GM18870 (cell line): Measurements from ENCODE around the gene SLMAP.
"Not testable (repeated sequence)": the region's sequence is repeated elsewhere in the genome, so short reads cannot be mapped to it uniquely, and the experiment has no call there.

Experiments
- ATAC-seq: cut with Tn5 transposase; IDR thresholded peaks from one replicate; pipeline ENCODE4 v1.9.1; 2021; ENCODE audit warnings: moderate library complexity; ENCODE audit not compliant: unreplicated experiment

The SLMAP gene

DNA sequence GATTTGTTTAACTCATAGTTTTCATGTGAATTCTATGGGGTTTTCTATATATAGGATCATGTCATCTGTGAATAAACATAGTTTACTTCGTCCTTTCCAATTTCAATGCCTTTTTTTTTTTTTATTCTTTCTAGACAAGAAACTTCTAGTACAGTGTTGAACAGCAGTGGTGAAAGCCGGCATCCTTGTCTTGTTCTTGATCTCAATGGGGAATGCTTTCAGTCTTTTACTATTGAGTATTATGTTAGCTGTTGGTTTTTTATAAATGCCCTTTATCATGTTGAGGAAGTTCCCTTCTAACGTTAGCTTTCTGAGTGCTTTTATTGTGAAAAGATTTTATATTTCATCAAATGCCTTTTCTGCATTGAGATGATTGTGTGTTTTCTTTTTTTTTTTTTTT, 69.0 kb downstream of the SLMAP start:
- no peak for ATAC-seq

DNA sequence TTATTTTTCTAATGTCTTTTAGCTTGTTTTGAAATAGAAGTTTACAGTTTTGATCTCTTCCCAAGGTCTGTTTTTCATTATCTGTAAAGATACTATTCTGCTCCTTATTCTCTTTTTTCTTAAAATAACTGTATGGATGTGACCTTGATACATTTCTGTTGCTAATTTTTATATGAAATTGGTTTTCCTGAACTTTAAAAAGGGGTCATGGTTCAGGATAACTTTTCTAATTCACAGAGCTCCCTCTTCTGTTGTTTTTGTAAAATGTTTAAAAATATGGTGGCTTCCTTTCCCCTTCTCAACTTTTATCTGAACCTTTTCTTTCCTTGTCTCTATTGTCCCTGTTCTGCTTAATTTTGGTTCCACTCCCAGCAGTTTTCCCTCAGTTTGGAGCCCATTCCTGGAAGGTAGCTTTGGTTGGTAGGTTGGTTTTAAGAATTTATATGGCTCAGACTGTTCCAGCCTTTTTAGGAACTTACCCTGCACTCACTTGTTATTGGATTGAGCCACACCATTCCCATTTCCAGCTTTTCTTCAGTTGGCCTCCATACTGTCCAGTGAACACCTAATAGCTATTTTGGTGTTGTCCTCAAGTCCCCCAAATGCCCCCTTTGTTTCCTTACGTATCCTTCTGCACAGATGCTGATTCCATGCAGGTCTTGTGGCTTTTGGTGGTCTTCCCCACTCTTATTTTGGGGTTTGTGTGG, 70.3 kb downstream of the SLMAP start:
- no peak for ATAC-seq

DNA sequence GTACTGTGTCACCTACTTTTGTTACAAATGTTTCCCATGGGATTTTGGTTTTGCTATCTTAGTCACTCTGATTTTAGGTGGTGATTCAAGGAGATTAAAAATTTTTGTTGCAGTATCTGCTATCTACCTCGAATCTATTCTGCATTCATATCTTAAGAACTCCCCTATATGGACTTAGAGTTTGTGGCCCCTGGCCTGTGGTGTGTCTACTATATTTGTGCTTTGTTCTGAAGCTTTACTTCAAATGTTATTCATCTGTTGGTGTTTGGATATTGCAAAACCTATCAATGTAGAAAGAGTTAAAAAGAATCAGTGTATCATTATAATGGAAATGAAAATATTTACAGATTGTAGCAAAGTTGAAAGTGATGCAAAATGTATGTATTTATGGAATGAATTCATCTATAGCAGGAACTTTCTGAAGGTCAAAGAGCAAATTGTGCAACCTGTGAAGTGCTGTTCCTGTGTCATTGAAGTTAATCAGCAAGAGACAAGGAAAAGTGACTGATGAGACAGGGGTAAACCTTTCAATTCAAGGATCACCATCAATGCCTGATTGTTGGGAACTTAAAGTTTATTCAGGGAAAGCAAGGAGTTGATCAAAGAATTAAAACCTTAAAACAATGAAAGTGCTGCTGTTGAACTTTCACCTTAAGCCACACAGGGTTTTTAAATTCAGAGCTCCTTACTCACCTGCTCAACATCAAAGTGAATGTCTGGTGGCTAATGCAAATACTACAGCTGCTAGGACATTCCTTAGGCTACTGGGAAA, 71.0 kb downstream of the SLMAP start:
- ATAC-seq, result no peak

DNA sequence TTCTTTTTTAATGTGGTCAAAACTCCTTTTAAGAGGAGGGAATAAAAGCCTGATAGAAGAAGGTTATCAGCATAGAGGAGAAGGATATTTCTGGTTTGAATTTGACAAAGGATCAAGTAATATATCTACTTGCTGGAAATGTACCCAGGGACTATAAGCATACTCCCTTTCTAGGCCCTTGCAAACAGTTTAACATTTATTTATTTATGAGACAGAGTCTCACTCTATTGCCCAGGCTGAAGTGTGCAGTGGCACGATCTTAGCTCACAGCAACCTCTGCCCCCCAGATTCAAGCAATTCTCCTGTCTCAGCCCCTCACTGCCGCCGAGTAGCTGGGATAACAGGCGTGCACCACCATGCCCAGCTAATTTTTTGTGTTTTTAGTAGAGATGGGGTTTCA, 71.6 kb downstream of the SLMAP start:
- ATAC-seq, result no peak

DNA sequence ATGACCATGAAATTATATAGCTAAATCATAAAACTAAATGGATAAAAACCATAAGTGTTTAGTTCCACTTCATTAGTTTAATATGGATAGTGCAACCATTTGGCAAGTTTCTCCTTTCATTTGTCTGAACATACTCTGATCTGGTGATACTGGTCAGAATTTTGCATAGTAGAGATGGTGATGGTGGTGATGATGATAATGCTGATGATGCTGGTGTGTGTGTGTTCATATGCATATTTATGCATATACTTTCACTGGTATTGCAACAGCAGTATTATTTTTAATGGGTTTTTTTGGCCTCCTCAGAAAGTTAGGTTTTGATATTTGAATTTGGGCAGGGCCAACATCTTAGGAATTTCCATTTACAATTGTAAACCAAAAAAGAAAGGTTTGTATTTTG, 76.4 kb downstream of the SLMAP start:
- no peak for ATAC-seq

DNA sequence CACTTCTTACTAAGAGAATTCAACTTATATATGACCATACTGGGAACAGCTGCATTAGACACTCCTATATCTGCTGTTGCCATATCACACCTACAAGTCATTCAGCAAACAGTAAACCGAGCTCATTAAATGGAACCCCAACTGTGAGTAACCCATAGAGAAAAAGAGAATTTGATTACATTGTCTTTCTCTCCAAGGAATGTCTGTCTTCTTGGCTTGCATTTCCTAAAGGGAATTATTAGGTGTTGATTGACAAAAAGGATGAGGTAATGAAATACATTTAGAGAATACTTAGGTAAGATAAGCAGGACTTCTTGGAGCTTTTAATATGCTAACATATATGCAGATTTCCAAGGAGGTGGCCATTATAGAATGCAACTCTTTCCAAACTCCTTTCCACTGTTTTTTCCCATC, 76.8 kb downstream of the SLMAP start:
- ATAC-seq, result no peak

DNA sequence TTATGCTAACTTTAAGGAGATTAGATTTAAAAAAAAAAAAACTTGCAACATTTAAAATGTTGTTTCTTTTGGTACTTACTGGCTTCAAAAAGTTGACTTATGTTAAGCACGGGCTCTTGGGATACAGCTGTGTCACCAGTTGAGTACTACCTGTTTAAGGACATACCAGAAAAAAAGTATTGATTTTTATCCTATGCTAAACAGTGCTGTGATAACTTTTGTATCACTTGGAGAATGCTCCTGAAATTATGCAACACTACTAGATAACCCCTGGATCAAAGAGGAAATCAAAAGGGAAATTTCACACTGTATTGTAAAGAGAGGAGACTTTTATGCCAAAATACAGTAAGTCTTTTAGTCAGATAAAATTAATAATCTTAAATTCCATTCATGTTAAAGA, 77.7 kb downstream of the SLMAP start:
- no peak for ATAC-seq

DNA sequence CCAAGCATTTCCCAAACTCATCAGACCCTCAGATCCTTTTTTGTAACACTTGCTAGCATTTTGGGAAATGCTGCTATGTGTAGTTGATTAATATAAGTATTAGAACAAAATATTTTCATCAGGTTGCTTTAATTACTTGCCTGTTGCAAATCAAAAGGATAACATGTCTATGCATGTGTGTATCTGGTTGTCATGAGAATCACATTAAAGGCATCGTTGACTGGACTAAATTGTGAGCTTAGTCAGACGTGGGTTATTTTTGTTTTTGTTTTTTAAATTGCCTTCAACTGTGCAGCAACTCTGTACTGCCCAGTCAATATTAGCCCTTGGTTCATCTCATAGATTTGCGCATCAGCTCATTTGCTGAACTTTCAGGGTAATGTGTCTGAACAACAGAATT, 81.6 kb downstream of the SLMAP start:
- ATAC-seq, result no peak

DNA sequence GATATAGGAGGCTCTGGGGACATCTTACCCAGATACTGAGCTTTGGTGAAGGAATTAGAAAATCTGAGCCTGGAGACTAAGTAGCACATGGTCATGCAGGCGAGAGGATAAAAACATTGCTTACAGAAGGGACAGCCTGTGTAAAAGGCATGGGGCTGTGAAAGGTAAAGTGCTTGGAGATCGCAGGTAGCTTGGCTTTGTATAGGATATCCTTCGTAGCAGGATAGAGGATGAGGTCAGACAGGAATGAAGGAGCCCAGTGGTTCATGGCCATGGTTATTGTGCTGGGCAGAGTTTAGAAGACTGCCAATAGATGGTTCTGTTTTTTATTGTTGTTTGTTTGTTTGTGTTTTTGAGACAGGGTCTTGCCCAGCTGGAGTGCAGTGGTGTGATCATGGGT, 82.5 kb downstream of the SLMAP start:
- no peak for ATAC-seq

DNA sequence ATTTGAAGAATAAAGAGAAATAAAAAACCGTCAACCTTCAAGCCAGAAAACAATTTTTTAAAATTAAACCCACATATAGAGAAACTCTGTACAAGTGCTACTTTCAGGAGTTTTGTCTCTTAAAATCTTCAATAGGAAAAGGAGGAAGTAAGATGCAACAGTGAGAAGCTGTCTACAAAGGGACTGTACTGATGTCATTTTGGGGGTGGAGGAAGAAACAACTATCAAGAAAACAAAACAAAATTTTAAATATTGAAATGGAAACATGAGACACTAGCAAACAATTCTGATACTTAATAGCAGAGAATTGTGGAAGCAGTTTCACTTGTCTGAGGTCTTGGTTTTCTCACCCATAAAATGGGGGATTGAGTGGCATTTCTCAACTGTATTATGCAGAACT, 84.4 kb downstream of the SLMAP start:
- no peak for ATAC-seq

DNA sequence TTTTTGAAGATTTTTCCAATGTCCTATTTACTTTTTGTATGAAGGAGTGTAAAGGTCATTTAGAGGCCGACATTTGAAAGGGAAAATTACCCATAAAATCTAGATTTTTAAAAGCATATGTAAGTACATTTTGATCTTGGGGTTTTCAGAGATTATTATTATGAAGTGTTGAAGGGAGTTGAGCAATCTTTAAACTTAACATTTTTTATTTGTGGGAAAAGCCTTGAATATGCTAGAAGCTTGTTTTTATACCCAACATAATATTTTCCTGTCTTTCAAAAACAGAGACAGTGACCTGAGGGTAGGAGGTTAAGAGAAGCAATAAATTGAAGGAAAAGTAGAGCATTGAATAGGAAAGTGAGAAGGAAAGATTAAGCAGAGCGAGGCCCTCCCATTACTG, 85.7 kb downstream of the SLMAP start:
- no peak for ATAC-seq

DNA sequence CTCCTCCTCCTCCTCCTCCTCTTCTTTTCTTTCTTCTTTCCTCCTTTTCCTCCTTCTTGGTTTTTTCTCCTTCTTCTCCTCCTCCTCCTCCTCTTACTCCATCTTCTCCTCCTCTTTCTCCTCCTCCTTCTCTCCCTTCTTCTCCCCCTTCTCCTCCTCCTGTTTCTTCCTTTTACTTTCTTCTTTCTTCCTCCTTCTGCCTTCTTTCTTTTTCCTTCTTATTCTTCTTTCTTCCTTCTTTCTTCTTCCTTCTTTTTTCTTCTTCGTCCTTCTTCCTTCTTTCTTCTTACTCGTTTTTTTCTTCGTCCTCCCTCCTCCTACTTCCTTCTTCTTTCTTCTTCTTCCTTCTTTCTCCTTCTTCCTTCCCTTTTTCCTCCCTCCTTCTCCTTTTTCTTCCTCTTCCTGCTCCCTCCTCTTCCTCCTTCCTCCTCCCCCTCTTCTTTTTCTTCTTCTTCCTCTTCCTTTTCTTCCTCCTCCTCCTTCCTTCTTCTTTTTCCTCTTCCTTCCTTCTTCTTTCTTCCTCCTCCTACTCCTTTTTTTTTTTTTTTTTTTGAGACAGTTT, 92.1 kb downstream of the SLMAP start:
- no peak for ATAC-seq

DNA sequence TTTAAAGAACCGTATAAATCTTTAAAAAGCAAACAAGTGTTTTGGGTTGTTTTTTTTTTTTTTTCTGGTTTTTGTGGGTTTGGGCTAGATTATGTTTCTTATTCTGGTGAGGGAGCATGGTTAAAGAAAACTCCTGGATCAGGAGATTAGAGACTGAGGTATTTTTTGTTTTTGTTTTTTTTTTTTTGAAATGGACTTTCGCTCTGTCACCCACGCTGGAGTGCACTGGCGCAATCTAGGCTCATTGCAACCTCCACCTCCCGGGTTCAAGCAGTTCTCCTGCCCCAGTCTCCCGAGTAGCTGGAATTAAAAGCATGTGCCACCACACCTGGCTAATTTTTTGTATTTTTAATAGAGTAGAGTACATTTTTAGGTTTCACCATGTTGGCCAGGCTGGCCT, 95.2 kb downstream of the SLMAP start:
- no peak for ATAC-seq

DNA sequence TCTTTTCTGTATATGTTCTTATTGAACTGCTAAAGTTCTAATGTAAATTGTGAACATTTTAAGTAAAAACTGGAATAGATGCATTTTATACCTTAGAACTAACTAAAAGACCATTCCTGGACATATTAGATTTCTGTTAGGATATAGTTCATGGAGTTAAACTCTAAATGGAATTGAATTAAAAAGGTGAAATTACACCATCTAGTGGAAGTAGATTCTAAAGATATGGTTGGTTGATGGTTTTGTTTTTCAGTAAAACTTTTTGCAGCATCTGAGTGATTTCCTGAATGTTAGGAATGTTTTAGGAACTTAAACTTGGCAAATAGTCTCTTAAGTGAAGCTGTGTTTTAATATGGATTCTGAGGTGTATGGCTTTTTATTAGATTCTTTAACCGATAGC, 96.8 kb downstream of the SLMAP start:
- no peak for ATAC-seq

DNA sequence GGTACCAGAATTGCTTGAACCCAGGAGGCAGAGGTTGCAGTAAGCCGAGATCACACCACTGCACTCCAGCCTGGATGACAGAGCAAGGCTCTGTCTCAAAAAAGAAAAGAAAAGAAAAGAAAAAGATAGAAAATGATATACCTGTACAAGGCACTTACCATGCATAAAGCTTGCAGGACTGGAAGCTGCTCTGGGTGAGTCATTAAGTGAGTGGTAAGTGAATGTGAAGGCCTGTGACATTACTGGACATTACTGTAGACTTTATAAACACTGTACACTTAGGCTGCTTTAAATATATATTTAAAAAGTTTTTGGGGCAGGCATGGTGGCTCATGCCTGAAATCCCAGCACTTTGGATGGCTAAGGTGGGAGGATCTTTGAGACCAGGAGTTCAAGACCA, 99.2 kb downstream of the SLMAP start:
- ATAC-seq, result no peak

DNA sequence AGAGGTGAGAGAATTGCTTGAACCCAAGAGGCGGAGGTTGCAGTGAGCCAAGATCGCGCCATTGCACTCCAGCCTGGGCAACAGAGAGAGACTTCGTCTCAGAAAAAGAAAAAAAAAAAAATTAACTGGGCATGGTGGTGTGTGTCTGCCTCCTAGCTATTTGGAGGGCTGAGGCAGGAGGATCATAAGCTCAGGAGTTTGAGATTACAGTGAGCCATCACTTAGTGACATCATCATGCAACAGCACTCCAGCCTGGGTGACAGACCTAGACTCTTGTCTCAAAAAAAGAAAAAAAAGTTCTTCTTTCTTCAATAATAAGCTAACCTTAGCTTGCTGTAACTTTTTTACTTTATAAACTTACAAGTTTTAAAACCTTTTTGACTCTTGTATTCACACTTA, 99.8 kb downstream of the SLMAP start:
- no peak for ATAC-seq

DNA sequence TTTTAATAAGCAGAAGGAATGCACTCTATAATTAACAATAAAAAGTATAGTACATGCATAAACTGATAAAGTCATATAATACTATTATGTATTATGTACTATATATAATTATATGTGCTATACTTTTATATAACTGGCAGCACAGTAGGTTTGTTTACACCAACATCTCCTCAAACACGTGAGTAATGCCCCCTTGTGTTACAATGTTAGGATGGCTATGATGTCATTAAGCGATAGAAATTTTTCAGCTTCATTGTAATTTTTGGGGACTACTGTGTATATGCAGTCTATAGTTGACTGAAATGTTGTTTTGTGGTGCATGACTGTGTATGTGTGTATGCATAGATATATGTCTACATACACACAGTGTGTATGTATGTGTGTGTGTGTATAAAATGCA, 100.6 kb downstream of the SLMAP start:
- no peak for ATAC-seq

DNA sequence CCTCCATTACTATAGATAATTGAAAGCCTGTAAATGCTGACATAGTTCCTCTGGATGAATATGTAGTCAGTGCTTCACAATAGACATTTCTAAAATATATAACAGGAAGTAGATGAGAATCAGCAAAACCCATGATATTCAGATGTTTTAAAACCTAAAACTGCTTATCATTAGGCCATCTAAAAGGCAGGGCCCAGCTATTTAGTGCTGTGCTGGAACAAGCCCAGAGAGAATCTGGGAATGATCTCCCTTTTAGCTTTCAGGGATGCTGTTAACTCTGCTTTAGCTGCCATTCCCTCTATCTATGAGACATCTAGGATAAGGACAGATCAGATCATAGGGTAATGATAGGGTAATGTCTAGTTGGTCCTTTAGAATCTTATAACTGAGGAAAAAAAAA, 106.8 kb downstream of the SLMAP start:
- ATAC-seq, result no peak

DNA sequence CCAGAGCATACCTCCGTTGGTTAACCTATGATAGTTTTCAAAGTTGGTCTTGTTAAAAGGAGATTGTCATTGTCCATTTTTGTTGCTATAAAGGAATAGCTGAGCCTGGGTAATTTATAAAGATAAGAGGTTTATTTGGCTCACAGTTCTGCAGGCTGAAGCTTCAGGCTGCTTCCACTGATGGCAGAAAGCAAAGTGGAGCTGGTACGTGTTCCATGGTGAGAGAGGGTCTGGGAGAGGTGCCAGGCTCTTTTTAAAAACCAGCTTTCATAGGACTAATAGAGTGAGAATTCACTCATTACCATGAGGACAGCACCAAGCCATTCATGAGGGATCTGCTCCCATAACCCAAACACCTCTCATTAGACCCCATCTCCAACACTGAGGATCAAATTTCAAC, 107.3 kb downstream of the SLMAP start:
- ATAC-seq, result no peak

DNA sequence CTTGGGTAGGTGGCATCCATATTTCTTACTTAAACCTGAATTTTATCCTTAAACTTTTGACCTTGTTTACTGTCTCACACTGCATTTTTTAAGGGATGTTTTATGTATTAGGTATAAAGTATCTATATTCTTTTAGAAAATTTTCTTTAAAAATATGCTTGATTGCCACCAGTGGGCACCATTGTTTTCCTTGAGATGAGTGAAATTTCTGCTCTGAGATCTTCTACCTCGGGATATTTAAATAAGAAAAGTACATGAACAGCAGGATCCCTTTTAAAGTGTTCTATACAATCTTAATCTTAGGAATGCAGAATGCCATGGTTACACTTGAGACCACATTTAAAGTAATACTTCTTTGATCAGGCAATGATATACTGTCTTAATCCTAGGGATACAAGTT, 108.7 kb downstream of the SLMAP start:
- no peak for ATAC-seq

DNA sequence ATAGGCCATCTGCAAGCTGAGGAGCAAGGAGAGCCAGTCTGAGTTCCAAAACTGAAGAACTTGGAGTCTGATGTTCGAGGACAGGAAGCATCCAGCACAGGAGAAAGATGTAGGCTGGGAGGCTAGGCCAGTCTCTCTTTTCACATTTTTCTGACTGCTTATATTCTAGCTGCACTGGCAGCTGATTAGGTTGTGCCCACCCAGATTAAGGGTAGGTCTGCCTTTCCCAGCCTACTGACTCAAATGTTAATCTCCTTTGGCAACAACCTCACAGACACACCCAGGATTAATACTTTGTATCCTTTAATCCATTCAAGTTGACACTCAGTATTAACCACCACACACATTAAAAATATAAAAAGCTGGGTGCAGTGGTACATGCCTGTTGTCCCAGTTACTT, 113.0 kb downstream of the SLMAP start:
- not testable (repeated sequence) for ATAC-seq

DNA sequence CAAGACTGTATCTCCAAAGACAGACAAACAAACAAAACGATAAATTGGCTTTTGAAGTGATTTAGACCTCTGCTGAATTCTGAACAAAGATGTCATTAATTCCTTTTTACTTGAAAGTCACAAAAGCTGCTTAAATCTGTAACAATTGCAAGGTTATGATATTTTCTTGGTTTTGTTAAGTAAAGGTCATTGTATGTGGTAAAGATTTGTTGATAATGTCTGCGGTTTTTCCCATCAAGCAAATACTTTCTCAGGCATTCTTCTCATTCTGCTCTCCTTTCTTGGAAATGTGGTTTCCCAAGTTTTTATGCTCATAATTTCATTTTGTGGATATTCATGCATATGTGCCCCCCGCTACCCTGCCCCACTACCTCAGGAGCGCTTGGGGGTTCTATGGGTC, 116.5 kb downstream of the SLMAP start:
- no peak for ATAC-seq
